Measurements from ENCODE around the gene CDC6.

CDC6 gene

GRCh38 chr17:40340880-40341807 lies 53.5 kb downstream of the CDC6 start:
- peak; percentile 69 to 82 (median 77) for DNase-seq (ENCODE audit: low read depth in 3 of 3)

- no peak for DNase-seq (ENCODE audit: low read depth in 3 of 3)
These were observed 54.3 kb downstream of the CDC6 start for GRCh38 chr17:40341808-40342503.

DNA sequence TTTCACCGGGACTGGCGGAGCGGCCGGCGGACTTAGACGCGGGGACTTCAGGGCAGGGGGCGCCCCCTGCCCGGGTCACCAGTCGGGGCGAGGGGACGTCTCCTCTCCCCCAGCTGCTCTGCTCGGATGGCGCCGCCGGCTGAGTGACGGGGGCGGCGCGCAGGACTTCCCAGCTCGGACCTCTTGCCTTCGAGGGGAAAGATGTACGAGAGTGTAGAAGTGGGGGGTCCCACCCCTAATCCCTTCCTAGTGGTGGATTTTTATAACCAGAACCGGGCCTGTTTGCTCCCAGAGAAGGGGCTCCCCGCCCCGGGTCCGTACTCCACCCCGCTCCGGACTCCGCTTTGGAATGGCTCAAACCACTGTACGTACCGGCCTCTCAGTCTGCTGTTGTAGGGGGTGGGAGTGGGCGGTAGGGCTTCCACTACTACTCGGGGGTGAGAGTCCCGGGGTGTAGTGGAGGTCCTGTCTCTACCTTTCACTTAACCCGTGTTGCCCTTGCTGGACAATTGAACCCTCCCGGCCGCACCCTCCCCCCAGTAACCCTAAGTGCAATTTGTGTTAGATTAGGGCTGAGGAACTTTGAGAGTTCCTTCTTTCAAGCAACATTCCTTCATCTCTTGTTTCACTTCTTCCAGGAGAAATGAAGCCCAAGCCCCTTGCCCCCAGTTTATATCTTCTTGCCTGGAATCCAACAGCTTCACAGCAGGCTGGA lies 55.0 kb downstream of the CDC6 start:
- DNase-seq (ENCODE audit: low read depth in 3 of 3) = no peak

DNA sequence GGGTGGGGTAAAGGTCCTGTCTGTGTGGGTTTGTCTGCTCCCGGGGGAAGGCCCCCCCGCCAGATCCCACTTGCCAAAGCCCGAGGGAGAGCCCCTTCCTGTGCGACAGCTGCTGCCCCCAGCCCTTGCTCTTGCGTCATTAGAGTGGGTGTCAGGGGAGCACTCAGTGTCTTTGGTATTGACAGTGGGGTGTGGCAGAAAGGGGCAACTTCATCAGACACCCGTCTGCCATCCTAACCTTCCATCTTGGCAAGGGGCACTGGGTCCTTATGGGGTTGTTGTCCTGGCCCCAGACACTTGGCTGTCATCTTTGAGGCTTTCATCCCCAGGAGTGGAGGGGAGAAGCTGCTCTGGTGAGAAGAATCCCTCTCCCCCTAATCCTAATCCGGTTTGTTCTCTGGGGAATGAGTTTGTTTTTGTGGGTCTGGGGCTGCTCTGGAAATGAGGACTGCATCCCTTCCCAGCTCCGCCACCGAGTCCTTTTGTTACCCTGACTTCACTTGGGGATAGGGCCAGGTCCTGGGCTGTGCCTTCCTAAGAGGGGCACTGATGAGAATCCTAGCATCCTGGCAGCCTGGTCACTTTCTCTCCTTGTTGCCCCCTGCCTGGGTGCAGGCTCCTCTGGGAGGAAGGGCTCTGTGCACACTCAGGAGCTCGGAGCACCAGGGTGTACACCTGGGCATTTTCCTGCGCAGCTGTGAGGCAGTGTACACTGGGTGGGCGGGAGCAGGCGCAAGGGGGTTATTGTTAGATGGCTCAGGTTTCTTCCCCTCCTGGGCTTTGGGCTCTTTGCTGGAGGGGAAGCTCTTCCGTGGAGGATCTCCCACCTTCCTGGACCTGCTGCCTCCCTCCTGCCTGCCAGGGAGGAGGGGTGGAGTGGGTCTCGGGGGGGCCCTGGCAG lies 55.8 kb downstream of the CDC6 start:
- DNase-seq (ENCODE audit: low read depth in 3 of 3) = no peak

DNA sequence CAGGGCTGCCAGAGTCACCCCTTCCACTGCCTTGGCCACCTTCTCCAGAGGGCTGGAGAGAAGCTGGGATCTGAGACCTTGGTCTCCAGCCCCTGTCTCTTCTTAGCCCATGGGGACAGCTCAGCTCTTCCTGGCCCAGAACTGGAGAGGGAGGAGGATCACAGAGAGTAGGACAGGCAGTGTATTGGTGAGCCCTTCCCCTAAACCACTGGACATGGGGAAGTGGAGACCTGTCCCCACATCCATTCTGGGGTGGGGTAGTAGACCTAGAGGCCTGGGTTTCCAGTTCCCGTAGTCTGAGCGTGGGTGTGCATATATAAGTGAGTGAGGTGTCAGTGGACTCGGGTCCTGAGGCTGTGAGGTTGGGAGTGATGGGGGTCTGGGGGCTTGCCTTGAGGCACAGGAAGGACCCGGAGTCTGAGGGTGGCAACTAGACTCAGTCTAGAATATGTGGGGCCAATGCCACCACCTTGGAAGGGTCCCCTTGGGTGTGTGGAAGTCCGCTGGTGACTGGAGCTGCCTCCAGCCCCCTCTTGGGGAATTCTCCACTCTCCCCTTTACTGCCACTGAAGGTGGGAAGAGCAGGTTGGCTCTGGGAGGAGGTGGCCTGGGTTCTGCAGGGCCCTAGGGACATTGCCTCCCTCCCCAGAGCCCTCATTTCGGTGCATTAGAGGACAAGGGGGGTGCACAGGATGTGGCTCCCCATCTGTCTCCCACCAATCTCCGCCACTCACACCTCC lies 56.9 kb downstream of the CDC6 start:
- DNase-seq (ENCODE audit: low read depth in 3 of 3) = no peak

GRCh38 chr17:40345161-40345993 lies 57.7 kb downstream of the CDC6 start:
- no peak for DNase-seq (ENCODE audit: low read depth in 3 of 3)

DNA sequence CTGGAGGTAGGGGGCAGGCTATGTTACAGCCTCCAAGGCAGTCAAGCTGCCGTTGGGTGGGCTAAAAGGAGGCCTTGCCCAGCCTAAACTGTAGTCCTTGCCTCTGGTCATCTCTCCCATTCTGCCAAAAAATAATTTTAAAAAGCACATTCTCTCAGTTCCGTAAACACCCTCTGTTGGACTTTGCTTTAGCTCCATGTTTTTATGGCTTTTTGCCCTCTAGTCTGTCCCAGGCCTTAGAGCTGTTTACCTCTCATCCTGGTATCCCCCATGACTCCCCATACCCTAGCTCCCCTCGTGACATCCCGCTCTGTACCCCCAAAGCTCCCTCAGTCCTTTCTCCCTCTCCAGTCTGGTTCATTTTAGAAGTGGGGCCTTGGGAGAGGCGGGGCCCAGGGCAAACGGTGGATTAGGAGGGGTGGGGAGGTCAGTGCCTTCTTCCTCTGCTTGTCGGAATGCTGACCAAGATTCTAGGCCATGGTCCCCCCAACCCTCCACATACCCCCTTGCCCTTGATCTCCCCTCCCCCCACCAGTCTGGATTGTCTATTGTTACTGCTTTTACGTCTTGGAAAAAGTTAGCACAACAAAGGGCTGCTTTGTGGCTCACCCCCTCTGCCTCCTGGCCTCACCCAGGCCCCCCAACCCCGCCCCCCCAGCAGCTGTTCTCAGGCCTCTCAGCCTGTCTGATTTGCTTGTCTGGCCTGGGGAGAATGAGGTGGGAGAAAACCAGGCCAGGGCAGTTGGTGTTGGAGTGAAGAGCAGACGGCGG lies 58.5 kb downstream of the CDC6 start:
- no peak for DNase-seq (ENCODE audit: low read depth in 3 of 3)

- no peak for DNase-seq (ENCODE audit: low read depth in 3 of 3)
These were observed 59.1 kb downstream of the CDC6 start for GRCh38 chr17:40346765-40347158.

DNA sequence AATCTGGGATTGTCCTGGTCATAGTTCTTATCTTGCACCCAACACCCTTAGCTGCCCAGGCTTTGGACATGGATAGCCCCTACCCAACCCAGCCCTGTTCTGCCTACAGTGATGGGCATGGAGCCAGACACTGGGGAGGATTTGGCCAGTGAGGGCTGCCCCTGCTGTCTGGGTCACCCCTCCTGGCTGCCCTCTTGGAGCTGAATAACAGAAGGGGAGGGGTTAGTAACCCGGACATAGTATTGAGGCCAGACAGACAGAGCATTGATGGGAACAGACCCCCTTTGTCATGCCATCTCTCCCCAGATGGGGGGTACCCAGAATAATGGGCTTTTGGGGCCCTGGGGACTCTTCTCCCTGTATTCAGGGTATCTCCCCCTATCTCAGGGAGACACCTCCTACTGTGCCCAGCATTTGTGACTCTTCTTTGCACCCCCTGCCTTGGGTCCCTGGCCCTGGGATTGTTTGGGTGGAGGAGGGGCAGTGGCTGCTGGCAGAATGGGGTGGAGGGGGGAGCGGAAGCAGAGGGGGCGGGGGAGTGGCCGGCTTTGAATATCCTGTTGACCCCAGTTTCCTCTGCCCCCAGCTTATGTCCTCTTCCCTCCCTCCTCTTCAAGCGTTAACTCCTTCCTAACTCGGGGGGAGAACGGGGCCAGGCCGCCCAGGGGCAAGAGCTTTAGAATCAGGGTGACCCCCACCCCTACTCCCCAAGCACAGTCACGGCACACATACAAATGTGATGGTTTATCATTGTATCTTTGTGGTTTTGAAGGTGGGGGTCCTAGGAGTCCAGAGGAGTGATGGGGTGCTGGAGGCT lies 59.8 kb downstream of the CDC6 start:
- no peak for DNase-seq (ENCODE audit: low read depth in 3 of 3)

GRCh38 chr17:40348136-40348504 lies 60.4 kb downstream of the CDC6 start:
- no peak for DNase-seq (ENCODE audit: low read depth in 3 of 3)

DNA sequence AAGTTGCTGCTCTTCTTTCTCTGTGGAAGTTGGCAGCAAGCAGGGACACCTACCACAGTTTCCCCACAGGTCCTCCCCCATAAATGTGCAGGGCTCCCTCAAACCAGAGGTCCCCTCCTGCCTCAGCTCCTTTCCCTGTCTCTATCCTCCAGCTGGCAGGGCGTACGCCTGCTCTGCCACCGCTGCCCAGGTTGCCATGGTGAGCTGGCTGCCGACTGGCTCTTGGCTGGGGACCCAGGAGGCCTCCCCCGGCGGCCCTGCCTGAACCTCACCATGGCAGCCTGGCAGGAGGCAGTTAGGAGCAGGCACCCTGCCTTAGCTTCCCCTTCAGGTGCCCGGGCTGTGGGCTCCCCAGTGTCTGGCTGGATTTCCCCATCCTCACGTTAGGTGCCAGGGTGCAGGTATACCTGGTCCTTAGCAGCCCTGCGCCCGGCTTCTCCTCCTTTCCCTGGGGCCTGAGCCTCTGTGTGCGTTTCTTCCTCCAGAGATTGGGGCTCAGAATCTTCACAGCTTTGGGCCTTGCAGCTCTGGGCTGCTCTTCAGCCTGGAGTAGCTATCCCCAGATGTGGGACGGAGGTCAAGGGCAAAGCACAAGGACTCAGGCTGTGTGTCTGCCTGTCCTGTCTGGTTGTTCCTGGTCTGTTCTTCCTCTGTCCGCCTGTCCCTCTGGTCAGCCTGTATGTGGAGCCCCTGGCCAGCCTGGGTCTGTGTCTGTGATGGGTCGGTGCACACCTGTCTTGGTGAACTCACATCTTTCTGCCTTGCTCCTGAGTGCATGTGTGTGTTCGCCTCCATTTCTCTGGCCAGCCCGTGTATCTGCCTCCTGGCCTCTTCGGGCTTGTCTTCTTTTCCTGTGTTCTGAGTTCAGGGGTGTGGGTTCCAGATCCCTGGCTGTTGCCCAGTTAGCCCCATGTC lies 61.1 kb downstream of the CDC6 start:
- DNase-seq (ENCODE audit: low read depth in 3 of 3) = no peak

DNA sequence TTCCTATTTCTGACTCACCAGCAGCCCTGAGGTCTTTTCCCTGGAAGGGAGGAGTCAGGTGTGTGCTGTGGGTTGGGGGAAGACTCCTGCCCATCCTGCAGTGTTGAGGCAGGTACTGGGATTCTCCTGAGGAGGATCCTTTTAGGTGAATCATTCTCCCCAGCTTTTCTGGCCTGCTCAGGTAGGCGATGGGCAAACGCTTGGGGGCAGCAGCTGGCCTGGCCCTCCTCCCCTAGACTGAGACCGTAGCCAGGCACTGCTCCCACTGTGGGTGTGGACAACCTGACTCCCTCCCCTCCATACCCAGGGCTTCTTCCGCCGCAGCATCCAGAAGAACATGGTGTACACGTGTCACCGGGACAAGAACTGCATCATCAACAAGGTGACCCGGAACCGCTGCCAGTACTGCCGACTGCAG lies 61.8 kb downstream of the CDC6 start:
- no peak for DNase-seq (ENCODE audit: low read depth in 3 of 3)

- DNase-seq (ENCODE audit: low read depth in 3 of 3) = no peak
These were observed 62.4 kb downstream of the CDC6 start for GRCh38 chr17:40349895-40350688.

DNA sequence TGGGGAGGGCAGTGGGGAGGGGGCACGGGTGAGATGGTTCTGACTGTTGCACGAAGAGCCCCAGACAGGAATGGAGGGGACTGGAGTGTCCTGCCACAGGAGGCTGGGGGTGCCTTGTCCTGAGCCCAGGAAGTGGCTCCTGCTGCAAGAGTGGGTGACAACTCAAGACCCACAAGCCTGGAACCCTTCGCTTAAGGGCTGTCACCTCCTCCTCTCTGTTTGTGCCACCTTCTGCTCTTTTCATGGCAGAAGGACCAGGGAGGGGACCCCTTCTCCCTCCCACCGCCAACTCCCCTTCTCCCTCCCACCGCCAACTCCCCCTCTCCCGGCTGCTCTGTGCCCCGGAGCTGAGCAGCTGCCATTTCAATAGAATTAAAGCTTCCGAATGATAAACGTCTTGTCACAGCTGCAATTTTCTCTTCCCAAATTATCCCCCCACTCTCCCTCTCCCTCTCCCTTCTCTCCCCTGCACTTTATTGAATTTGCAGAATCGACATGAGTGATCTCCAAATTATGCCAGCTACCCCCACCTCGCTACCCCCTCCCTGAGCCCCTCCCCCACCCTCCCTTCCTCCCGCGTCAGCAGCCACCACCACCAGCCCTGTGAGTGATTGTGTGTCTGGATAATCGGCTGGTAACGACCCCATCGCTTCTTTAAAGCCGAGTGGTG lies 63.1 kb downstream of the CDC6 start:
- no peak for DNase-seq (ENCODE audit: low read depth in 3 of 3)

DNA sequence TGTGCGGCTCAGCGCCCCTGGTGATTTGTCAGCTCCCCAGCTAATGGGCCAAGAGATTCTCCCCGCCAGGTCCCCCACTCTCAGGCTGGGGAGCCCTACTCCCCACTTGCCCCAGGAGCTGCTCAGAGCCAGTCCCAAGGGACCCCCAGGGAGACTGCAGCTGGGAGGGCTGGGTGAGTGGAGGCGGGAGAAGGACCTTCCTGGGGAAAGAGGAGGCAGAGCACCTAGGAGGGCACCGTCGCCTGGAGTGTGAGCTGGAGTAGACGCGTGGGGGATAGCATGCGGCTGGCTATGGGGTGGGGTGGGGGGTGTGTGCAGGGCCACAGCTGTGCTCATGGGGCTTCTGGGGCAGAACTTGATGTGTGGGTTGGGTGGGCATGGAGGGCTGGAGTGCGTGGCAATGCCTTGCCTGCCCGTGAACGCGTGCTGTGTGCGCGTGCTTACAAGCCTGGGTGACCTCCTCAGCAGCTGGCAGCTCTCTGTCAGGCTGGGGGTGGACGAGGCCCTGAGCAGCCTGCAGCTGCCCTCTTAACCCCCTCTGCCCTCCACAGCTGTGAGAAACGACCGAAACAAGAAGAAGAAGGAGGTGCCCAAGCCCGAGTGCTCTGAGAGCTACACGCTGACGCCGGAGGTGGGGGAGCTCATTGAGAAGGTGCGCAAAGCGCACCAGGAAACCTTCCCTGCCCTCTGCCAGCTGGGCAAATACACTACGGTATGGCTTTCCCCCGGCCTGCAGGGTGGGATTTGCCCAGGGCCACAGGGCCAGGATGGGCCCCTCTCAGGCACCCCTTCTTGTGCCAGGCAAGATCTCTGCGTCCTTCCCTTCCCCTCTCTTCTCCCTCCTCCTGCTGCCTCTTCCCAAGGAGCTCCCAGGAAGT lies 63.9 kb downstream of the CDC6 start:
- DNase-seq (ENCODE audit: low read depth in 3 of 3) = no peak
